Gastrocnemius medialis (tissue), 4 donors: ENCODE measurements around the gene GM2A. TPM values are rescaled to one million over a fixed set of nuclear protein-coding genes. Genes with fewer than 3 reads are reported as not detected.
A peak's percentile ranks its signal among the peaks of the same experiment; 100 is the strongest.
"Not testable (repeated sequence)": the region's sequence is repeated elsewhere in the genome, so short reads cannot be mapped to it uniquely, and the experiment has no call there.

Experiments
- ATAC-seq, 2 donors: fragments of 150-250 bp; one replicate each; pipeline ENCODE4 v1.9.1; 2016
- DNase-seq, 2 donors: peaks; one replicate each; pipeline ENCODE4 v3.0.0-alpha.2; 2019
- H3K27ac ChIP-seq, 4 donors: fragments of 200-600 bp; sonication (generic); 1 replicate in 1 of 4; 2 replicates in 3 of 4; pipeline ENCODE4 v1.5.1; 2016 to 2018; ENCODE audit warnings: mild to moderate bottlenecking in 2 of 4, moderate library complexity in 1 of 4
- H3K27me3 ChIP-seq, 3 donors: fragments of 200-600 bp; sonication (generic) in 2 of 3; 1 replicate in 1 of 3; 2 replicates in 2 of 3; pipeline versions ENCODE4 v1.5.1 to v1.6.0; 2016 to 2019; ENCODE audit warnings: mild to moderate bottlenecking in 1 of 3, moderate library complexity in 1 of 3
- H3K36me3 ChIP-seq, 2 donors: fragments of 200-600 bp; sonication (generic) in 1 of 2; one replicate each; pipeline ENCODE4 v1.5.1; 2017 to 2018
- H3K4me1 ChIP-seq, 2 donors: fragments of 200-600 bp; sonication (generic) in 1 of 2; one replicate each; pipeline ENCODE4 v1.5.1; 2016 to 2017; ENCODE audit warnings: mild to moderate bottlenecking in 2 of 2
- H3K4me3 ChIP-seq, 4 donors: fragments of 200-600 bp; sonication (generic) in 3 of 4; 1 replicate in 1 of 4; 2 replicates in 3 of 4; pipeline ENCODE4 v1.5.1; 2016 to 2019; ENCODE audit warnings: mild to moderate bottlenecking in 2 of 4
- H3K9me3 ChIP-seq, 3 donors: fragments of 200-600 bp; sonication (generic) in 2 of 3; 1 replicate in 1 of 3; 2 replicates in 2 of 3; pipeline ENCODE4 v1.5.1; 2016 to 2019
- CTCF ChIP-seq, 5 experiments: fragments of 450-650 bp in 3 of 5; fragments of 200-600 bp in 2 of 5; sonication (generic) in 2 of 5; IDR thresholded peaks in 4 of 5; conservative IDR thresholded peaks in 1 of 5; 1 replicate in 4 of 5; 2 replicates in 1 of 5; pipeline ENCODE4 v1.5.1; 2016 to 2019; ENCODE audit warnings: antibody characterized with exemption in 5 of 5, mild to moderate bottlenecking in 3 of 5, moderate library complexity in 3 of 5
- POLR2A ChIP-seq, 2 donors: fragments of 450-650 bp; IDR thresholded peaks; one replicate each; pipeline ENCODE4 v1.6.1; 2017; ENCODE audit warnings: antibody characterized with exemption in 2 of 2, mild to moderate bottlenecking in 2 of 2, moderate library complexity in 2 of 2
- in situ Hi-C, 4 donors: fragments of 200-750 bp; cut with MboI; loops; one replicate each; pipeline versions ENCODE4 v1.15.0 to v1.8.0; 2017; ENCODE audit warnings: low sequenced_read_pairs in 4 of 4
- intact Hi-C: fragments of 100-400 bp; cut with DNase I; formaldehyde crosslinking; loops from one replicate; pipeline ENCODE4 v1.15.1; 2023; ENCODE audit warnings: low total_unique reads
- total RNA-seq, 4 donors: library from RNA; depleted of rRNA; stranded (reverse); fragments of >200 nt; gene quantifications; one replicate each; pipeline versions ENCODE4 v1.1.0 to v1.2.3, GENCODE V29; 2016

Gene GM2A
- total RNA-seq, 4 donors from 2014 or later, result 5.0 to 7.2 (median 5.7) TPM

GRCh38 chr5:151230048-151230680, 22.8 kb upstream of the GM2A start:
- TF ChIP-seq POLR2A (IDR thresholded peaks at IDR 0.05) (no peak), CTCF (IDR thresholded peaks at IDR 0.05 in 4 of 5, conservative IDR thresholded peaks at IDR 0.05 in 1 of 5) (no peak)
- in situ Hi-C loops, result loop anchor here in 3 of 4 donors (10.0 to 25.0 kb wide), 2 partner anchors 93 to 105 kb away; no protein-coding TSS in a partner anchor
- no peak for ATAC-seq
- Histone ChIP-seq H3K9me3 (no peaks in the 10 kb centered on the region), H3K27ac (peak overlapping the region in 2 of 4 donors; percentile 32 to 53), H3K27me3 (no peaks in the 10 kb centered on the region), H3K4me3 (no peak overlapping the region), H3K4me1 (peaks cover 8 to 18% of the 10 kb centered on the region in 2 donors), H3K36me3 (no peaks in the 10 kb centered on the region)
- intact Hi-C loops, result no loop called here
- DNase-seq, result peak in 1 of 2 donors; percentile 2

- in situ Hi-C loops (loop anchor here in 3 of 4 donors (10.0 to 25.0 kb wide), 2 partner anchors 94 to 107 kb away; no protein-coding TSS in a partner anchor), intact Hi-C loops (no loop called here)
- DNase-seq, result no peak
- Histone ChIP-seq H3K4me1 (peaks cover 11 to 23% of the 10 kb centered on the region in 2 donors), H3K27ac (no peak overlapping the region), H3K9me3 (no peaks in the 10 kb centered on the region), H3K36me3 (no peaks in the 10 kb centered on the region), H3K27me3 (no peaks in the 10 kb centered on the region), H3K4me3 (no peak overlapping the region)
- no peak for ATAC-seq
- TF ChIP-seq CTCF (IDR thresholded peaks at IDR 0.05 in 4 of 5, conservative IDR thresholded peaks at IDR 0.05 in 1 of 5), result no peak
- no peak for TF ChIP-seq POLR2A (IDR thresholded peaks at IDR 0.05)
Measured at GRCh38 chr5:151231359-151231758, 21.6 kb upstream of the GM2A start.

- peak overlapping the region in 3 of 4 donors; percentile 88 to 93 (median 89) for H3K27ac ChIP-seq
- no peak for TF ChIP-seq CTCF (IDR thresholded peaks at IDR 0.05 in 4 of 5, conservative IDR thresholded peaks at IDR 0.05 in 1 of 5)
- H3K36me3 ChIP-seq, result no peaks in the 10 kb centered on the region
- DNase-seq (no peak), ATAC-seq (no peak)
- intact Hi-C loops, result no loop called here
- peaks cover 26 to 37% of the 10 kb centered on the region in 2 donors for H3K4me1 ChIP-seq
- in situ Hi-C loops, result loop anchor here in 3 of 4 donors (10.0 to 25.0 kb wide), 2 partner anchors 96 to 109 kb away; no protein-coding TSS in a partner anchor
- no peak overlapping the region for H3K4me3 ChIP-seq
- no peaks in the 10 kb centered on the region for H3K9me3 ChIP-seq
- no peaks in the 10 kb centered on the region for H3K27me3 ChIP-seq
Measured at GRCh38 chr5:151233616-151234085, 19.3 kb upstream of the GM2A start.

- ATAC-seq, result peak; percentile 54 to 55
- H3K36me3 ChIP-seq, result no peaks in the 10 kb centered on the region
- in situ Hi-C loops, result loop anchor here (5.0 to 25.0 kb wide), 3 partner anchors 97 to 110 kb away; no protein-coding TSS in a partner anchor
- H3K4me3 ChIP-seq, result peak overlapping the region; percentile 9 to 30 (median 26)
- peak; percentile 70 to 85 for DNase-seq
- TF ChIP-seq CTCF (IDR thresholded peaks at IDR 0.05 in 4 of 5, conservative IDR thresholded peaks at IDR 0.05 in 1 of 5), result no peak
- no peak for TF ChIP-seq POLR2A (IDR thresholded peaks at IDR 0.05)
- intact Hi-C loops, result loop anchor here (5.0 kb wide), 1 partner anchor 197 kb away; no protein-coding TSS in a partner anchor
- peak overlapping the region; percentile 76 to 93 (median 88) for H3K27ac ChIP-seq
- no peaks in the 10 kb centered on the region for H3K9me3 ChIP-seq
- peaks cover 29 to 37% of the 10 kb centered on the region in 2 donors for H3K4me1 ChIP-seq
- H3K27me3 ChIP-seq, result no peaks in the 10 kb centered on the region
Measured at GRCh38 chr5:151234476-151235238, 18.3 kb upstream of the GM2A start.

GRCh38 chr5:151235239-151235571, 17.8 kb upstream of the GM2A start:
- Histone ChIP-seq H3K4me1 (peaks cover 29 to 37% of the 10 kb centered on the region in 2 donors), H3K4me3 (peak overlapping the region; percentile 9 to 30 (median 26)), H3K27ac (peak overlapping the region; percentile 76 to 93 (median 88))
- intact Hi-C loops (loop anchor here (5.0 kb wide), 1 partner anchor 198 kb away; no protein-coding TSS in a partner anchor), in situ Hi-C loops (loop anchor here (5.0 to 25.0 kb wide), 3 partner anchors 98 to 110 kb away; no protein-coding TSS in a partner anchor)
- not testable (repeated sequence) for ATAC-seq, DNase-seq, H3K36me3 ChIP-seq, H3K9me3 ChIP-seq, H3K27me3 ChIP-seq
